IPS DF 6.9 (cell line): Measurements from ENCODE around the gene TRPM3.

Experiments used
- DNase-seq: peaks from one replicate; pipeline ENCODE4 v3.0.0-alpha.2; 2013; ENCODE audit warnings: low read depth, low spot score
- H3K27ac ChIP-seq: one replicate; pipeline ENCODE4 v1.5.1; 2013; ENCODE audit warnings: low read length, control low read depth
- H3K27me3 ChIP-seq: 2 replicates; pipeline ENCODE4 v1.6.1; 2013; ENCODE audit warnings: mild to moderate bottlenecking, low read length; ENCODE audit not compliant: control insufficient read depth, insufficient read depth
- H3K36me3 ChIP-seq: 2 replicates; pipeline ENCODE4 v1.6.1; 2013; ENCODE audit warnings: low read length; ENCODE audit not compliant: control insufficient read depth, insufficient read depth
- H3K4me1 ChIP-seq: 2 replicates; pipeline ENCODE4 v1.6.1; 2013; ENCODE audit warnings: low read length; ENCODE audit not compliant: control insufficient read depth, insufficient read depth
- H3K4me3 ChIP-seq: 2 replicates; pipeline ENCODE4 v1.5.1; 2013; ENCODE audit warnings: mild to moderate bottlenecking, low read length
- H3K9me3 ChIP-seq: 2 replicates; pipeline ENCODE4 v1.6.1; 2013; ENCODE audit warnings: low read length, inconsistent platforms; ENCODE audit not compliant: control insufficient read depth, insufficient read depth
- WGBS: extraction: QIAGEN DNeasy Blood & Tissue Kit; methylation state at CpG from one replicate; pipeline ENCODE4 v1.1.7; 2013; ENCODE audit warnings: mixed read lengths, missing lambda C conversion rate; ENCODE audit not compliant: insufficient read length, insufficient coverage; 5-methylcytosine and 5-hydroxymethylcytosine counted together

TRPM3 gene

DNA sequence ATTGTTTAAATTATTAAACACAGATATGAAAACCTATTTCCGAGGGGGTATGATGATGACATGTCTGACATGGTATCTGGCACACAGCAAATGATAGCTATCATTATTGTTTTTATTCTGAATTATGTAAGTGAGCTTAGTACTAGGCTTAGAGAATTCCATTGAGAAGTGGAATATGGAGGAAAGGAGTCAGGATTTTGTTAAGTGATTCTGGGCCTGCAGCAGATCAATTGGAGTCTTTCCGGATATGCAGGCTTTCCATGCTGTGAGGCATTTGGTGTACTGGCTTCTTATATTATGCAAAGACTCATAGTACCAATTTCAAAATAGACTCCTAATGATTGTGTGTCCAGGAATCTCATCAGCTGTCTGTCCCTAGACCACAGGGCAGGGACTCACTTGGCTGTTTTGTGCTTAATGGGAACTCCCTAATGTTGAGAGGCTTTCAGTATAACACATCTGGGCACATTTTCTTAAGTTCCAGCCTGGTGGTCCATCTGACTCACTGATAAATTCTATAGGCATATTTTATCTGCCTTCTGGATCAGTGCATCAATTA lies 527.0 kb downstream of the TRPM3 start:
- Histone ChIP-seq H3K27ac (no peak overlapping the region), H3K27me3 (no peaks in the 10 kb centered on the region), H3K36me3 (no peaks in the 10 kb centered on the region), H3K9me3 (no peaks in the 10 kb centered on the region), H3K4me1 (no peaks in the 10 kb centered on the region; the same call in 1 of the 2 replicates), H3K4me3 (no peak overlapping the region)
- no peak for DNase-seq
- WGBS, result no CpG with 5 or more reads among the region's 2 CpGs

- no peaks in the 10 kb centered on the region for H3K36me3 ChIP-seq
- H3K4me3 ChIP-seq, result no peak overlapping the region
- H3K27me3 ChIP-seq, result no peaks in the 10 kb centered on the region
- no peaks in the 10 kb centered on the region; the same call in 1 of the 2 replicates for H3K4me1 ChIP-seq
- no peak overlapping the region for H3K27ac ChIP-seq
- no peaks in the 10 kb centered on the region for H3K9me3 ChIP-seq
- no peak for DNase-seq
Measured at GRCh38 chr9:70593241-70593640, 528.2 kb downstream of the TRPM3 start.

DNA sequence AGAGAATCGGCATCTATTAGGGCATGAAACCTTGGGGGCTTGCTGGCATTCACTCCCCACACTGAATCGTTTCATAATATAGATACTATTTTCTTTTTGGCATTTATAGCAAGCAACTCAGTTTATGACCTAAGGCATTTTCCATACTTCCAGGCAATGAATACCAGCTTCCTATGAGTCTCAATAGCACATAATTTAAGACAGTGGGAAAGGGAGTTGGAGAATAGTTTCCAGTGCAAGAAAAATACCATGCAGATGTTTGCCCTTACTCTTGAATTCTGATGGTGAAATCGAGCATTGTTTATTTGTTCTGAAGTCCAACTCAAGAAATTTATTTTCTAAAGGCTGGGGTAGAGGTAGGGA lies 531.1 kb downstream of the TRPM3 start:
- Histone ChIP-seq H3K9me3 (no peaks in the 10 kb centered on the region), H3K27ac (no peak overlapping the region), H3K4me1 (no peaks in the 10 kb centered on the region; the same call in 1 of the 2 replicates), H3K4me3 (no peak overlapping the region), H3K27me3 (no peaks in the 10 kb centered on the region), H3K36me3 (no peaks in the 10 kb centered on the region)
- DNase-seq, result no peak
- WGBS, result no CpG with 5 or more reads among the region's 3 CpGs

GRCh38 chr9:70589571-70590314 lies 531.7 kb downstream of the TRPM3 start:
- no peak for DNase-seq
- H3K27ac ChIP-seq, result no peak overlapping the region

GRCh38 chr9:70588999-70589398 lies 532.4 kb downstream of the TRPM3 start:
- Histone ChIP-seq H3K9me3 (no peaks in the 10 kb centered on the region), H3K4me3 (no peak overlapping the region), H3K27ac (no peak overlapping the region), H3K36me3 (no peaks in the 10 kb centered on the region), H3K4me1 (no peaks in the 10 kb centered on the region; the same call in 1 of the 2 replicates), H3K27me3 (no peaks in the 10 kb centered on the region)
- no peak for DNase-seq
- WGBS, result no CpG with 5 or more reads among the region's 4 CpGs

More at GRCh38 chr9:70589571-70590314, 531.7 kb downstream of the TRPM3 start:
- no peaks in the 10 kb centered on the region for H3K36me3 ChIP-seq
- no peak overlapping the region for H3K4me3 ChIP-seq
- no peaks in the 10 kb centered on the region for H3K27me3 ChIP-seq
- no peaks in the 10 kb centered on the region; the same call in 1 of the 2 replicates for H3K4me1 ChIP-seq
- WGBS, result no CpG with 5 or more reads among the region's 7 CpGs
- no peaks in the 10 kb centered on the region for H3K9me3 ChIP-seq

DNA sequence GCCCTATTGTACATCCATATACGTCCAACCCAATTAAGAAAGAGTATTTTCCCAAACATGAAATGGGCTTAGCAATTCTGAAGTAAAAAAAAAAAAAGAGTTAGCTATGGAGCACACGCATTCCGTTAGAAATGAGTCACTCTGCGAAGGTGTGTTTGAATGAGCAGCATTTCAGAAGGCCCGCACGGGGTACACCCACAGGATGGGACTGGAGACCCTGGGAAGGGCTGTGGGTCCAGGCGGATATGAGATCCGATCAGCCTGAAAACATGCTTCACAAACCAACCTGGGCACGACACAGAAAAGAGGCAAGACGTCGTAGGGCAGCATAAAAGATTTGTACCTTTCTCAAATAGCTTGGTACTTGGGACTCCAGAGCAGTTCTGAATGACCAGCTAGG lies 533.0 kb downstream of the TRPM3 start:
- H3K4me1 ChIP-seq, result no peaks in the 10 kb centered on the region; the same call in 1 of the 2 replicates
- WGBS, result no CpG with 5 or more reads among the region's 11 CpGs
- H3K27me3 ChIP-seq, result no peaks in the 10 kb centered on the region
- no peak overlapping the region for H3K27ac ChIP-seq
- no peaks in the 10 kb centered on the region for H3K36me3 ChIP-seq
- H3K4me3 ChIP-seq, result no peak overlapping the region
- no peaks in the 10 kb centered on the region for H3K9me3 ChIP-seq
- no peak for DNase-seq

DNA sequence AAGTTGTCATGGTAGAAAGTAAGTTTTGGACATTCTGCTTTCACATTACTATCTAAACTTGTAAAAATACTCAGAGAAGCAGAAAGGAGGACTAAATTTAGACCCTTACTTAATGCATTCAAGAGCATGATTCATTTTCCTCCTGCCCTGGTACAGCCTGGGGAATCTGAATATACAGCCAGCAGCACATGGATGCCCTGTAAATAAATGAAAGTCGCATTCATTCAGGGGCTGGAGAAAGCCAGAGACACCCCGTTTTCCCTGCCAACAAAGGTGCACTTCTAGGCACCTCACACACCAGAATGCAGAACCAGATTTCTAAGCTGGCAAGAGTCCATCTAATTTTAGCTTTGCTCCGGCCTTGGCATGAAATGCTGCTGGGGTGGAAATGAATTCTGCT lies 534.2 kb downstream of the TRPM3 start:
- Histone ChIP-seq H3K27ac (no peak overlapping the region), H3K36me3 (no peaks in the 10 kb centered on the region), H3K9me3 (no peaks in the 10 kb centered on the region), H3K4me1 (no peaks in the 10 kb centered on the region; the same call in 1 of the 2 replicates), H3K4me3 (no peak overlapping the region), H3K27me3 (no peaks in the 10 kb centered on the region)
- DNase-seq, result no peak
- no CpG with 5 or more reads among the region's 3 CpGs for WGBS

DNA sequence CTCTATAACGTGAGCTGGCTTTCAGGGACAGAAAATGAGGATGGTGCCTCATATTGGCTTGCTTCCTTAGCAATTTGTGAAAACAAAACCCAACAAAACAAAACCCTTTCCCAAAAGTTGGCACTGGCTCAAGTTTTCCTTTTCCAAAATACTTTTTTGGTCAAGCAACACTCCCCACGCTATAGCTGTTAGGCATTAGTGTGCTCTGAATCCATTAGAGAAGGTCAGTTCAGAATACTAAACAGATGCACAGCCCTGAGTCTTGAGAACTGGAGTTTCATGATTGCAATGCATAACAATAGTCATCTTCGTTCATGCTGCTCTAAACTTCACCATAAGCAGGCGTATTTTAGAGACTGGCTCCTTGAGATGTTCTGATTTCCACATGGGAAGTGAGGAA lies 534.9 kb downstream of the TRPM3 start:
- no peaks in the 10 kb centered on the region for H3K36me3 ChIP-seq
- no CpG with 5 or more reads among the region's 4 CpGs for WGBS
- H3K27ac ChIP-seq, result no peak overlapping the region
- H3K27me3 ChIP-seq, result no peaks in the 10 kb centered on the region
- no peak overlapping the region for H3K4me3 ChIP-seq
- DNase-seq, result no peak
- H3K4me1 ChIP-seq, result no peaks in the 10 kb centered on the region
- H3K9me3 ChIP-seq, result no peaks in the 10 kb centered on the region

- Histone ChIP-seq H3K36me3 (no peaks in the 10 kb centered on the region), H3K4me1 (no peaks in the 10 kb centered on the region), H3K9me3 (no peaks in the 10 kb centered on the region), H3K27ac (no peak overlapping the region), H3K4me3 (no peak overlapping the region), H3K27me3 (no peaks in the 10 kb centered on the region)
- WGBS, result no CpG with 5 or more reads among the region's 2 CpGs
- DNase-seq, result no peak
Measured at GRCh38 chr9:70581955-70582350, 539.5 kb downstream of the TRPM3 start.

GRCh38 chr9:70581214-70581954 lies 540.0 kb downstream of the TRPM3 start:
- H3K9me3 ChIP-seq, result no peaks in the 10 kb centered on the region
- WGBS, result no CpG with 5 or more reads among the region's 7 CpGs
- DNase-seq, result no peak
- no peaks in the 10 kb centered on the region for H3K4me1 ChIP-seq
- H3K27ac ChIP-seq, result no peak overlapping the region
- H3K36me3 ChIP-seq, result no peaks in the 10 kb centered on the region
- H3K27me3 ChIP-seq, result no peaks in the 10 kb centered on the region
- no peak overlapping the region for H3K4me3 ChIP-seq
